Measurements from ENCODE around the gene DRG2. TPM values are rescaled to one million over a fixed set of nuclear protein-coding genes. Genes with fewer than 3 reads are reported as not detected.
A peak's percentile ranks its signal among the peaks of the same experiment; 100 is the strongest.

The DRG2 gene
- total and polyA plus RNA-seq, 2 of the 13 experiments (the other 11 are each of a cell fraction or from before 2014, with no cell fraction given), result 20.1 to 26.6 TPM

DNA sequence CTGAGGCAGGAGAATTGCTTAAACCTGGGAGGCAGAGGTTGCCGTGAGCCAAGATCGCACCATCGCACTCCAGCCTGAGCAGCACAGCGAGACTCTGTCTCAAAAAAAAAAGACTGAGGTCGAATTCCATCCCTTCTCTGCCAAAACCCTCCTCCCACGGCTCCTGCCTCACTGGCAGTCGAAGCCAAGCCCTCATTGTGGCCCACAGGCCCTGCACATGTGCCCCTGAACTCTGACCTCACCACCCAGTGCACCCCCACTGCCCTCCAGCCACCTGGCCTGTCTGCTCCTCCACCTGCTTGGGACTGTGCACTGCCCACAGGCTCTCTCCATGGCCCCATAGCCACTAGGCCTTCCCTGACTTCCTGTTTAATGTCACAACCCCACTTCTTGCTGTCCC lies 27.8 kb downstream of the DRG2 start (continued):
- TF ChIP-seq, protein P1, sequence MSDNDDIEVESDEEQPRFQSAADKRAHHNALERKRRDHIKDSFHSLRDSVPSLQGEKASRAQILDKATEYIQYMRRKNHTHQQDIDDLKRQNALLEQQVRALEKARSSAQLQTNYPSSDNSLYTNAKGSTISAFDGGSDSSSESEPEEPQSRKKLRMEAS (IDR thresholded peaks at IDR 0.05), result peak; percentile 87
- TF ChIP-seq HOXA5 (CRISPR knock-in tag; IDR thresholded peaks at IDR 0.05) (no peak), PHF8 (CRISPR knock-in tag; IDR thresholded peaks at IDR 0.05) (peak; percentile 35; the same call in 1 of the 2 replicates), NR2F1 (CRISPR knock-in tag; IDR thresholded peaks at IDR 0.05) (peak in 1 of 2 experiments; percentile 18; a peak in 1 of 4 replicates), HOXA3 (CRISPR knock-in tag; IDR thresholded peaks at IDR 0.05) (peak; percentile 32; the same call in 1 of the 2 replicates), NFKB2 (CRISPR knock-in tag; IDR thresholded peaks at IDR 0.05; ENCODE audit: borderline replicate concordance) (0 out of 2 replicates have a peak, but pooled peaks have one; percentile 24), ERF (CRISPR knock-in tag; IDR thresholded peaks at IDR 0.05) (0 out of 2 replicates have a peak, but pooled peaks have one; percentile 28), GATAD2A (CRISPR knock-in tag; IDR thresholded peaks at IDR 0.05) (peak; percentile 29; the same call in 1 of the 2 replicates), XRCC5 (optimal IDR thresholded peaks at IDR 0.05; ENCODE audit: low read length) (no peak)
- TF ChIP-seq, protein P2, sequence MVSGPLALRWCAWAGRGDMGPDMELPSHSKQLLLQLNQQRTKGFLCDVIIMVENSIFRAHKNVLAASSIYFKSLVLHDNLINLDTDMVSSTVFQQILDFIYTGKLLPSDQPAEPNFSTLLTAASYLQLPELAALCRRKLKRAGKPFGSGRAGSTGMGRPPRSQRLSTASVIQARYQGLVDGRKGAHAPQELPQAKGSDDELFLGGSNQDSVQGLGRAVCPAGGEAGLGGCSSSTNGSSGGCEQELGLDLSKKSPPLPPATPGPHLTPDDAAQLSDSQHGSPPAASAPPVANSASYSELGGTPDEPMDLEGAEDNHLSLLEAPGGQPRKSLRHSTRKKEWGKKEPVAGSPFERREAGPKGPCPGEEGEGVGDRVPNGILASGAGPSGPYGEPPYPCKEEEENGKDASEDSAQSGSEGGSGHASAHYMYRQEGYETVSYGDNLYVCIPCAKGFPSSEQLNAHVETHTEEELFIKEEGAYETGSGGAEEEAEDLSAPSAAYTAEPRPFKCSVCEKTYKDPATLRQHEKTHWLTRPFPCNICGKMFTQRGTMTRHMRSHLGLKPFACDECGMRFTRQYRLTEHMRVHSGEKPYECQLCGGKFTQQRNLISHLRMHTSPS (CRISPR knock-in tag; IDR thresholded peaks at IDR 0.05; ENCODE audit: low read depth), result peak; percentile 62; the same call in 1 of the 2 replicates
- TF ChIP-seq, protein P3, sequence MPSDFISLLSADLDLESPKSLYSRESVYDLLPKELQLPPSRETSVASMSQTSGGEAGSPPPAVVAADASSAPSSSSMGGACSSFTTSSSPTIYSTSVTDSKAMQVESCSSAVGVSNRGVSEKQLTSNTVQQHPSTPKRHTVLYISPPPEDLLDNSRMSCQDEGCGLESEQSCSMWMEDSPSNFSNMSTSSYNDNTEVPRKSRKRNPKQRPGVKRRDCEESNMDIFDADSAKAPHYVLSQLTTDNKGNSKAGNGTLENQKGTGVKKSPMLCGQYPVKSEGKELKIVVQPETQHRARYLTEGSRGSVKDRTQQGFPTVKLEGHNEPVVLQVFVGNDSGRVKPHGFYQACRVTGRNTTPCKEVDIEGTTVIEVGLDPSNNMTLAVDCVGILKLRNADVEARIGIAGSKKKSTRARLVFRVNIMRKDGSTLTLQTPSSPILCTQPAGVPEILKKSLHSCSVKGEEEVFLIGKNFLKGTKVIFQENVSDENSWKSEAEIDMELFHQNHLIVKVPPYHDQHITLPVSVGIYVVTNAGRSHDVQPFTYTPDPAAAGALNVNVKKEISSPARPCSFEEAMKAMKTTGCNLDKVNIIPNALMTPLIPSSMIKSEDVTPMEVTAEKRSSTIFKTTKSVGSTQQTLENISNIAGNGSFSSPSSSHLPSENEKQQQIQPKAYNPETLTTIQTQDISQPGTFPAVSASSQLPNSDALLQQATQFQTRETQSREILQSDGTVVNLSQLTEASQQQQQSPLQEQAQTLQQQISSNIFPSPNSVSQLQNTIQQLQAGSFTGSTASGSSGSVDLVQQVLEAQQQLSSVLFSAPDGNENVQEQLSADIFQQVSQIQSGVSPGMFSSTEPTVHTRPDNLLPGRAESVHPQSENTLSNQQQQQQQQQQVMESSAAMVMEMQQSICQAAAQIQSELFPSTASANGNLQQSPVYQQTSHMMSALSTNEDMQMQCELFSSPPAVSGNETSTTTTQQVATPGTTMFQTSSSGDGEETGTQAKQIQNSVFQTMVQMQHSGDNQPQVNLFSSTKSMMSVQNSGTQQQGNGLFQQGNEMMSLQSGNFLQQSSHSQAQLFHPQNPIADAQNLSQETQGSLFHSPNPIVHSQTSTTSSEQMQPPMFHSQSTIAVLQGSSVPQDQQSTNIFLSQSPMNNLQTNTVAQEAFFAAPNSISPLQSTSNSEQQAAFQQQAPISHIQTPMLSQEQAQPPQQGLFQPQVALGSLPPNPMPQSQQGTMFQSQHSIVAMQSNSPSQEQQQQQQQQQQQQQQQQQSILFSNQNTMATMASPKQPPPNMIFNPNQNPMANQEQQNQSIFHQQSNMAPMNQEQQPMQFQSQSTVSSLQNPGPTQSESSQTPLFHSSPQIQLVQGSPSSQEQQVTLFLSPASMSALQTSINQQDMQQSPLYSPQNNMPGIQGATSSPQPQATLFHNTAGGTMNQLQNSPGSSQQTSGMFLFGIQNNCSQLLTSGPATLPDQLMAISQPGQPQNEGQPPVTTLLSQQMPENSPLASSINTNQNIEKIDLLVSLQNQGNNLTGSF (CRISPR knock-in tag; IDR thresholded peaks at IDR 0.05), result no peak
- TF ChIP-seq, protein P4, sequence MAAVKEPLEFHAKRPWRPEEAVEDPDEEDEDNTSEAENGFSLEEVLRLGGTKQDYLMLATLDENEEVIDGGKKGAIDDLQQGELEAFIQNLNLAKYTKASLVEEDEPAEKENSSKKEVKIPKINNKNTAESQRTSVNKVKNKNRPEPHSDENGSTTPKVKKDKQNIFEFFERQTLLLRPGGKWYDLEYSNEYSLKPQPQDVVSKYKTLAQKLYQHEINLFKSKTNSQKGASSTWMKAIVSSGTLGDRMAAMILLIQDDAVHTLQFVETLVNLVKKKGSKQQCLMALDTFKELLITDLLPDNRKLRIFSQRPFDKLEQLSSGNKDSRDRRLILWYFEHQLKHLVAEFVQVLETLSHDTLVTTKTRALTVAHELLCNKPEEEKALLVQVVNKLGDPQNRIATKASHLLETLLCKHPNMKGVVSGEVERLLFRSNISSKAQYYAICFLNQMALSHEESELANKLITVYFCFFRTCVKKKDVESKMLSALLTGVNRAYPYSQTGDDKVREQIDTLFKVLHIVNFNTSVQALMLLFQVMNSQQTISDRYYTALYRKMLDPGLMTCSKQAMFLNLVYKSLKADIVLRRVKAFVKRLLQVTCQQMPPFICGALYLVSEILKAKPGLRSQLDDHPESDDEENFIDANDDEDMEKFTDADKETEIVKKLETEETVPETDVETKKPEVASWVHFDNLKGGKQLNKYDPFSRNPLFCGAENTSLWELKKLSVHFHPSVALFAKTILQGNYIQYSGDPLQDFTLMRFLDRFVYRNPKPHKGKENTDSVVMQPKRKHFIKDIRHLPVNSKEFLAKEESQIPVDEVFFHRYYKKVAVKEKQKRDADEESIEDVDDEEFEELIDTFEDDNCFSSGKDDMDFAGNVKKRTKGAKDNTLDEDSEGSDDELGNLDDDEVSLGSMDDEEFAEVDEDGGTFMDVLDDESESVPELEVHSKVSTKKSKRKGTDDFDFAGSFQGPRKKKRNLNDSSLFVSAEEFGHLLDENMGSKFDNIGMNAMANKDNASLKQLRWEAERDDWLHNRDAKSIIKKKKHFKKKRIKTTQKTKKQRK (IDR thresholded peaks at IDR 0.05; ENCODE audit: low read length), result no peak
- TF ChIP-seq, protein P5, sequence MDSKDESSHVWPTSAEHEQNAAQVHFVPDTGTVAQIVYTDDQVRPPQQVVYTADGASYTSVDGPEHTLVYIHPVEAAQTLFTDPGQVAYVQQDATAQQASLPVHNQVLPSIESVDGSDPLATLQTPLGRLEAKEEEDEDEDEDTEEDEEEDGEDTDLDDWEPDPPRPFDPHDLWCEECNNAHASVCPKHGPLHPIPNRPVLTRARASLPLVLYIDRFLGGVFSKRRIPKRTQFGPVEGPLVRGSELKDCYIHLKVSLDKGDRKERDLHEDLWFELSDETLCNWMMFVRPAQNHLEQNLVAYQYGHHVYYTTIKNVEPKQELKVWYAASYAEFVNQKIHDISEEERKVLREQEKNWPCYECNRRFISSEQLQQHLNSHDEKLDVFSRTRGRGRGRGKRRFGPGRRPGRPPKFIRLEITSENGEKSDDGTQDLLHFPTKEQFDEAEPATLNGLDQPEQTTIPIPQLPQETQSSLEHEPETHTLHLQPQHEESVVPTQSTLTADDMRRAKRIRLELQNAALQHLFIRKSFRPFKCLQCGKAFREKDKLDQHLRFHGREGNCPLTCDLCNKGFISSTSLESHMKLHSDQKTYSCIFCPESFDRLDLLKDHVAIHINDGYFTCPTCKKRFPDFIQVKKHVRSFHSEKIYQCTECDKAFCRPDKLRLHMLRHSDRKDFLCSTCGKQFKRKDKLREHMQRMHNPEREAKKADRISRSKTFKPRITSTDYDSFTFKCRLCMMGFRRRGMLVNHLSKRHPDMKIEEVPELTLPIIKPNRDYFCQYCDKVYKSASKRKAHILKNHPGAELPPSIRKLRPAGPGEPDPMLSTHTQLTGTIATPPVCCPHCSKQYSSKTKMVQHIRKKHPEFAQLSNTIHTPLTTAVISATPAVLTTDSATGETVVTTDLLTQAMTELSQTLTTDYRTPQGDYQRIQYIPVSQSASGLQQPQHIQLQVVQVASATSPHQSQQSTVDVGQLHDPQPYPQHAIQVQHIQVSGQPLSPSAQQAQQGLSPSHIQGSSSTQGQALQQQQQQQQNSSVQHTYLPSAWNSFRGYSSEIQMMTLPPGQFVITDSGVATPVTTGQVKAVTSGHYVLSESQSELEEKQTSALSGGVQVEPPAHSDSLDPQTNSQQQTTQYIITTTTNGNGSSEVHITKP (CRISPR knock-in tag; IDR thresholded peaks at IDR 0.05; ENCODE audit: low read depth), result no peak

All from HepG2 (cell line).